Activated T-helper 1 cell treated with Interleukin-2 at 50 U/mL for 16 hours (primary cell): Measurements from ENCODE around the gene C2CD5.
"Not testable (repeated sequence)": the region's sequence is repeated elsewhere in the genome, so short reads cannot be mapped to it uniquely, and the experiment has no call there.

Source experiments
- DNase-seq: peaks from one replicate; pipeline ENCODE4 v3.0.0-alpha.2; 2020; ENCODE audit warnings: low read depth

Gene C2CD5

GRCh38 chr12:22544038-22544979, at the start of gene C2CD5:
Gene C2CD5 (minus strand): TSS chr12:22544542. CDS start chr12:22544150, 392 bp downstream.
- DNase-seq = peak; percentile 89

GRCh38 chr12:22593864-22594263, 49.5 kb upstream of the C2CD5 start:
- DNase-seq = no peak

- no peak for DNase-seq
These were observed 44.5 kb upstream of the C2CD5 start for GRCh38 chr12:22588817-22589216.

GRCh38 chr12:22578328-22578727, 34.0 kb upstream of the C2CD5 start:
- DNase-seq = no peak

- no peak for DNase-seq
These were observed 33.3 kb upstream of the C2CD5 start for GRCh38 chr12:22577667-22578066.

- DNase-seq = no peak
These were observed 32.1 kb upstream of the C2CD5 start for GRCh38 chr12:22576473-22576872.

- DNase-seq = no peak
These were observed 31.7 kb upstream of the C2CD5 start for GRCh38 chr12:22576065-22576464.

- DNase-seq = no peak
These were observed 30.6 kb upstream of the C2CD5 start for GRCh38 chr12:22574921-22575320.

GRCh38 chr12:22573181-22573580, 28.8 kb upstream of the C2CD5 start:
- no peak for DNase-seq

GRCh38 chr12:22569253-22569652, 24.9 kb upstream of the C2CD5 start:
- no peak for DNase-seq

- DNase-seq = no peak
These were observed 18.0 kb upstream of the C2CD5 start for GRCh38 chr12:22562036-22563028.

- not testable (repeated sequence) for DNase-seq
These were observed 10.4 kb upstream of the C2CD5 start for GRCh38 chr12:22554750-22555149.

GRCh38 chr12:22551624-22552023, 7.3 kb upstream of the C2CD5 start:
- DNase-seq = no peak

GRCh38 chr12:22545255-22545654, 913 bp upstream of the C2CD5 start:
- no peak for DNase-seq

- peak; percentile 15 for DNase-seq
These were observed 900 bp downstream of the C2CD5 start for GRCh38 chr12:22543246-22544037.

GRCh38 chr12:22541496-22542155, 2.7 kb downstream of the C2CD5 start:
- no peak for DNase-seq

GRCh38 chr12:22539055-22539454, 5.3 kb downstream of the C2CD5 start:
- DNase-seq = no peak

GRCh38 chr12:22538311-22538710, 6.0 kb downstream of the C2CD5 start:
- no peak for DNase-seq

- DNase-seq = no peak
These were observed 7.3 kb downstream of the C2CD5 start for GRCh38 chr12:22536971-22537544.

GRCh38 chr12:22536346-22536945, 7.9 kb downstream of the C2CD5 start:
- no peak for DNase-seq
